Stimulated activated CD8-positive, alpha-beta memory T cell treated with anti-CD3 and anti-CD28 coated beads, Interleukin-4, amount 100 ng/mL, for 4 hours (primary cell): ENCODE data around the gene SLC9A7.

Experiments
- DNase-seq, 2 donors: peaks; one replicate each; pipeline ENCODE4 v3.0.0-alpha.2; 2020; ENCODE audit warnings: low read depth in 2 of 2, low spot score in 1 of 2

The SLC9A7 gene

DNA sequence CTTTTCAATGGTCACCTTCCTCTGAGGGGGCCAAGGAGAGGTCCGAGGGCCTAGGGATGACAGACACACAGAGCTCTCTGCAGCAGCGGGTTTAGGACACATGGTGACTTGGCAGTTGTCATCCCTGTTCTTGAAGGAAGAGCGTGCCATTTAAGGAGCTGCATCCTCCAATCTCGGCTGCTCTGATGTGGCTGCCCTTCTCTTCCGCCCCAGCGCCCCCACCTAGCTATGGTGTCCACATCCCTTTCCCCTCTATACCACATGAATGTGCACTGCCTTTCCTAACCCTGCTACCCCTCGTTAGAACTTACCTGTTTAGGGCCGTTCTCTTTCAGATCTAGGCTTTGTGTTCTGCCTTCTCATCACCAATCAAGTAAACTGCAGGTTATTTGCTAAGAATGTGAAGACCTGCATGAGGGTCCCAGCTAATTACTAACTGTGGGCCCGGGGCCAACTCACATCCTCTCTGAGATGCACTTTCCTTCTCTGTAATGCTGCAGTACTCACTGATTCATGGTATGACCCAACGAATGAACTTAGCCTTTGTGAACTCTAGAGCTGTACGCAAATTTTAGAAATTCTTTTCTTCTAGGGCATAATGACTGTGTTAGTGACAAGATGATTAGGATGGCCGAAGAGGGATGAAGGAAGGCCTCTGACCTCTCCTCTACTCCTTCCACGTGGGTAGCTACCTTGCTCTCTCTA is 147.1 kb downstream of the SLC9A7 start:
- DNase-seq, result no peak

- DNase-seq, result no peak
Measured at GRCh38 chrX:46610070-46610658, 148.8 kb downstream of the SLC9A7 start.

DNA sequence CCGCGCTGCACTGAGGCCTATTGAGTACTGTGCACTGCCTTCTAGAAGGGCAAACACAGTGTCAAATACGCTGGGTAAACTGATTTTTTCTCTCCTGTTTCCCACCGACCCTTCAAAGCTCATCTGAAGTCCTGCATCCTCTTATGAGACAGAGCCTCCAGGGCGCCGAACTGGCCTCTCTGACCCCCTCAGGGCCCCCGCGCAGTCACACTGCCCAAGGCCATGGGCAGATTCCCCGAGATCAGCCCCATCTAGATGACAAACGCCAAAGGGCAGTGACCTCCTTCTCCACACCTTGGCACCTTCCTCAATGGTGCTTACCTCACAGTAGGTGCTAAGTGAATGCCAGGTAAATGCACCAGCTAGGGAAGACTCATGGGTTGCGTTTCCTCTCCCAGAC is 151.0 kb downstream of the SLC9A7 start:
- DNase-seq, result no peak

GRCh38 chrX:46602468-46603102 is 156.3 kb downstream of the SLC9A7 start:
- no peak for DNase-seq

GRCh38 chrX:46601283-46601682 is 157.6 kb downstream of the SLC9A7 start:
- no peak for DNase-seq

DNA sequence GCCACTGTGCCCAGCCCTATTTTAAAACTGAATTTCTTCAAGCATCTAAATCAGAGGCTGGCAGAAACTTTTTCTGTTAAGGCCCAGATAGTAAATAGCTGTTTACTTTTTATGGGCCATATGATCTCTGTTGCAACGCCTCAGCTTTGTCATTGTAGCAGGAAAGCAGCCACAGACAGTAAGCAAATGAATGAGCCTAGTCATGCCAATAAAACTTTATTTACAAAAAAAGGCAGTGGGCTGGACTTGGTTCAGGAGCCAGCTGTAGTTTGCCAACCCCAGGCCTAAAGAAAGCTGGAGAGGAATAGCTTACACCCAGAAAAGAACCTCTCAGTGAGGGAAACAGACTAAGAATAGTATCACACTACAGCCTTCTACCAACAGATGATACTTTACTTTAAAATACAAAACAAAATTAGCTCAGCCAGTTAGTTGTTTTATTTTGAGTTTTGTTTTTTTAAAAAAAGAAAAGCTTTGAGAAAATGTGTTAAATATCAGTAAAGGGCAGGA is 159.8 kb downstream of the SLC9A7 start:
- no peak for DNase-seq

GRCh38 chrX:46597771-46598170 is 161.1 kb downstream of the SLC9A7 start:
- no peak for DNase-seq

GRCh38 chrX:46597208-46597607 is 161.7 kb downstream of the SLC9A7 start:
- DNase-seq, result no peak

DNA sequence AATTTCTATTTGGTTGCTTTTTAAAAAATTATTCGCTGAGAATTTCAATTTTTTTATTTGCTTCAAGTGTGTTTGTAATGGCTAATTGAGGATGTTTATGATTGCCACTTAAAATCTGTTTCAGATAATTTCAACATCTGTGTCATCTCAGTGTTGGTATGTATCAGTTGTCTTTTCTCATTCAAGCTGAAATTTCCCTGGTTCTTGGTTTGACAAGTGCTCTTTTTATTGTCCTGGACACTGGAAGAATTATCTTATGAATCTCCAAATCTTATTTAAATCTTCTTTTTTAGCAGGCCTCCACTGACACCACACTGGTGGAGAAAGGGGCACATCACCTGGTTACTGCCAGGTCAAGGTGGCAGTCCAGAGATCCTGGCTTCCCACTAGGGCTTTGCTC is 163.8 kb downstream of the SLC9A7 start:
- no peak for DNase-seq

DNA sequence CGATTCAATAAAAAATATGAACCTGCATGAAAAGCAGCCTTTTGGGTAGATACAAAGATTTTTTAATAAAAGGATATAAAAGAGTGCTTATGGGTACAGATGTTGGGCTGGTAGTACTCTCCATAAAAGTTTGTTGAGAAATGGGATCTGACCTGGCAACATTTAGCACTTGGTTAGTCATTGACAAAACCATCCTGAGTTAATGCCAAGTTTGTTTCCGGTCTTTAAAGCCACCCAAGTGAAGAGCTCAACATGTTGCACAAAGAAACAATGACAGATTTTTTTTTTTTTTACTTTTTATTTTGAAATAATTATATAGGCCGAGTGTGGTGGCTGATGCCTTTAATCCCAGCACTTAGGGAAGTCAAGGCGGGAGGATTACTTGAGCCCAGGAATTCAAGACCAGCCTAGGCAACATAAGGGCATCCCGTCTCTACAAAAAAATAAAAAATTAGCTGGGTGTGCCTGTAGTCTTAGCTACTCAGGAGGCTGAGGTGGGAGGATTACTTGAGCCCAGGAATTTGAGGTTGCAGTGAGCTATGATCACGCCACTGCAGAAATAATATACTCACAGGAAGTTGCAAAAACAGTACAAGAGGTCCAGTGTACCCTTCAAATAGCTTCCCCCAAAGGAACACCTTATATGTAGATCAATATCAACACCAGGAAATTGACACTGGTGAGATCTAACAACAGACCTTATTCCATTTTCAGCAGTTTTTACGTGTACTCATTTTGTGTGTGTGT is 168.8 kb downstream of the SLC9A7 start:
- DNase-seq, result no peak

DNA sequence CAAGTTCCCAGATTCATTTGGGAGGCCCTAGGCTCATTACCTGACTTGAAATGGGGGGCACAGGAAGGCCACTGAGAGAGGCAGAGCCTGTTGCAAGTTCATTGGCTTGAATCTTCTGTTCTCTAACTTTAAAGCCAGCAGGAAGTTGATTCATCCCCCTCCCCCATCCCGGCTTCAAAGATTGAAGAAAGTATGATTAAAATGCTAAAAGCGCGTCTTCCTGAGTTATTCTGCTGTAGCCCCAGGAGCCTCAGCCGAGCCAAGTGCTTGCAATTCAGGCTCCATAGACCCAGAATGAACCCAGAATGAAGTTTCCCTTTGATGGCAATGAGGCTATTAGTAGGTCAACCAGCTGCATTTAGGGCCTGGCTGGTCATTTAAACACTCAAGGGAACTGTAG is 170.7 kb downstream of the SLC9A7 start:
- no peak for DNase-seq

DNA sequence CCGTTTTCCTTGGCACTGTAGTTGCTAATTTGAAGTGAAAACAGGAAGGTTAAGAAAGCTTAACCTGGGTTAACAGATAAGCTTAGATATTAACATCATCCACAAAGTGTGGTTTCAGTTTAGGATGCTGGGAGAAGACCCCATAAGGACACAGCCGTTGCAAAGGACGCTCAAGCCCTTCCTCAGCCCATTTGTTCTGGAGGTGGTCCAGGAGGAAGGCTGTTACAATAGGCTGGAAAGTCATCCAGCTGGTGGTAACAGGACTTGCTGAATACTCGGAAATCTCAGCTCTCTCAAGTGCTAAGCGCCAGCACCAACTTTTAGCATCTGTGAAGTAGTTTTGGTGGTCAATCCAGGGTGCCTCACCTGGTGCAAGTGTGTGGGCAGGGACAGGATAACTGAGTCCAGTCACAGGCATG is 171.2 kb downstream of the SLC9A7 start:
- DNase-seq, result no peak

- no peak for DNase-seq
Measured at GRCh38 chrX:46587158-46587557, 171.8 kb downstream of the SLC9A7 start.

DNA sequence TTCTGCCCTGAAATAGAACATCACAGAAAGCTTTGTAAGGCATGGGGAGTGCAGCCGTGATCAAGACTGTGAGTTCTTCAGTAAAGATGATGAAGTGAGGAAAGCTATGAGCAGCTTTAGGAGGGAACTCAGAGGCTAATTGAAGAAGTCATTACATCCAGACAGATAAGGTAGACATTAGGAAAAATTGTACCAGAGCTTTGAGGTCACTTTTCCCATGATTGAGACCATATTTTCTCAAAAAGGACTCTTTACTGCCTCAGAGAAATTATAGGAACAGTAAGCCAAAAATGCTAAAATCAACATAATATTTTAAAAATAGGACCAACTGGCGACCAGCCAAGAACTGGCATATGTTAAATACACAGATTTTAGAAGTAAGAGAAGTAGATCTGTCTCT is 174.2 kb downstream of the SLC9A7 start:
- DNase-seq, result no peak

GRCh38 chrX:46582966-46583365 is 176.0 kb downstream of the SLC9A7 start:
- no peak for DNase-seq

DNA sequence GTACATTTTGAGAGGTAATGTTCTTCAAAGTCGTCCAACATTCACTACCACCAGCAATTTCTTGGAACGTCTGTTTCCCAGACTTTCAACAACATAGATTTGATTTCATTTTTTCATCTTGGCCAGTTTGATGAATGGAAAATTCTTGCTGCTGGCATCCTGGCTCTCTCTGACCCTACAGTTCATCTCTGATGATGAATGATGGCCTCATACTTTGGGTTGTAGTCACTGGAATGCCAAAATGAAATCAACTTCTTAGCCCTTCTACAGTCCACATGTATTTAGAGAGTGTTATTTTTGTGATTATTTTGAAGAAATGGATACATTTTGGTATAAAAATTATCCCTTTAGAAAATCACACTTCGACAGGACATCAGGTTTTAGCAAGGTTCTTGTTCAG is 176.6 kb downstream of the SLC9A7 start:
- DNase-seq, result no peak

DNA sequence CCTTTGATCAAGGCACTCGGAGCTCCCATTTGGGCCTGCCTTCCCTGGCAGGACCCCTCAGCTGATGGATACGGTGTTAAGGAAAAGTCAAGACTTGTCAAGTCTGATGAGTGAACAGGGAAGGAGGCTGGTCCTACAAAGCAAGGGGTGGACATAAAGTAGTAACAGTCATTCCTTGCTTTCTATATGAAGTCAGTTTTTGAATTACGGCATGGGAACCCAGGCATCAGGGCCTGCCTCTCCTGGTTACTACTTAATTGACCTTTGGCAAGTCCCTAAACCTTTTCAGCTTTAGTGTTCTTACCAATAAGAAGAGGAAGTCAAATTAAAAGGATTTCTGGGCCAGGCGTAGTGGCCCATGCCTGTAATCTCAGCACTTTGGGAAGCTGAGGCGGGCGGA is 178.3 kb downstream of the SLC9A7 start:
- no peak for DNase-seq

GRCh38 chrX:46579250-46579649 is 179.7 kb downstream of the SLC9A7 start:
- DNase-seq, result no peak

DNA sequence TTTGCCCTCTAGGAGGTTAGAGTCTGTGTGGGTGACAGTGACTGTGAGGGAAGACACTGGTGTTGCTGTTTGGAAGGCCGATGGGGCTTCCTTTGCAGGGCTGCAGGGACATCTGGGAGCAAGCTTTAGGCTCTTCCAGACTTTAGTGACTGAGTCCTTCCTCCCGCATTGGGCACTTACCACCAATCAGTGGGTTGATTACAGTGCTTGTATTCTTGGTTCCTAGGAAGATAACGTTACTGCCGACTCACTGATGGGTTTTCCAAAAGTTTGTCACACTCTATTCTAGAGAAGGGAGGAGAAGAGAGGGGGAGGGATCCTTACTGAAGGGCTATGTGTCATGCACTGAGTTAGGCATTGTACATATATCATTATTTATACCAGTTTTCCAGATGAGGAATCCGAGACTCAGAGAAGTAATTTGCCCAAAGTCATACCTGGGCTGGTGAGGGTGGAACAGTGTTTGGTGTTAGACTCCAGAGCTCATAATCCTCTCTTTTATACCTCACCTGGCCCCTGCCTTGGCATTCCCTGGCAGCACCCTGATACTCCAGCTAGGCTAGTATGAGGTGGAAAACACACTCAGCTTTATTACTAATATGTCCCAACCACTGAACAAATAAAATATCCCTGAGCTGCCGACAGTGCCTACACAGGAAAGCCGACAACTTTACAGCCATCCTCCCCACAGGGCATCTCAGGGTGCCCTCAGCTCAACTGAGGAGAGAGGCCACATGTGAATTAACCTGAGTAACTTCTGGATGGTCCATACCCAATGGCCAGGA is 181.5 kb downstream of the SLC9A7 start:
- DNase-seq, result no peak

DNA sequence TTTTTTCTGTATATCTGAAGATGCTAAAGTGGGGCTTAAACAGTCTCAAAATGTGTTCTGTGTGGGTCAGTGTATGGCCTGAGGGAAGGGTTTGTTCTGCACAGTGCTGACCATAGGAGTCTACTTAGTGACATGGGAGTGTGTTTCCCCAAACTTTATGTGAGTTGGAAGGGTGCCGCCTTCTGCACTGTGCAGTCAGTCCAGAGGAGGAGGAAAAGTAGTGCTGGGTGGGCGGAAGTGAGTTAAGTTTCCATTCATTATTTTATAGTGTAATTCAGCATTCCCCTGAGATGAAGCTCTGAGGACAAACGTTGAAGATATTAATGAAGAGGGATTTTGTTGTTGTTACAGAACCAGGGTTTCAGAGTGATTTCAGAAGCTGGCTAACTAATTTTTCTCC is 182.5 kb downstream of the SLC9A7 start:
- no peak for DNase-seq

GRCh38 chrX:46575991-46576392 is 182.9 kb downstream of the SLC9A7 start:
- no peak for DNase-seq
